Measurements from ENCODE around the gene PPARG.

- TF ChIP-seq PHF8 (CRISPR knock-in tag; IDR thresholded peaks at IDR 0.05) (no peak), PRDM4 (CRISPR knock-in tag; IDR thresholded peaks at IDR 0.05; ENCODE audit: borderline replicate concordance) (no peak), ATF7 (IDR thresholded peaks at IDR 0.05) (no peak), ATF7 (CRISPR knock-in tag; IDR thresholded peaks at IDR 0.05) (no peak), MTA3 (CRISPR knock-in tag; IDR thresholded peaks at IDR 0.05) (no peak), KIAA2018 (CRISPR knock-in tag; IDR thresholded peaks at IDR 0.05; ENCODE audit: borderline replicate concordance) (no peak), ZNF747 (CRISPR knock-in tag; IDR thresholded peaks at IDR 0.05; ENCODE audit: borderline replicate concordance) (no peak), CEBPB (IDR thresholded peaks at IDR 0.05; ENCODE audit: borderline replicate concordance, low read depth, low read length) (peak; percentile 77), ZNF138 (CRISPR knock-in tag; IDR thresholded peaks at IDR 0.05; ENCODE audit: low read depth) (no peak)
These were observed 29.0 kb downstream of the PPARG start for GRCh38 chr3:12317914-12318313.

All from HepG2 (cell line).